HFF-Myc (cell line): Measurements from ENCODE around the gene CTCF.

ENCODE experiments used
- DNase-seq: peaks from one replicate; pipeline ENCODE4 v3.0.0-alpha.2; 2011; ENCODE audit warnings: low read depth; ENCODE audit errors: extremely low read depth
- H3K4me3 ChIP-seq: replicated peaks from 2 replicates; pipeline ENCODE4 v1.5.1; 2011; ENCODE audit warnings: low read depth, mild to moderate bottlenecking, control low read depth, low read length
- TF ChIP-seq, protein P1 (sequence below): IDR thresholded peaks from 2 replicates; pipeline ENCODE4 v1.5.1; 2012; ENCODE audit warnings: mild to moderate bottlenecking, low read depth, low read length, control low read depth; ENCODE audit errors: missing control alignments

Gene CTCF

DNA sequence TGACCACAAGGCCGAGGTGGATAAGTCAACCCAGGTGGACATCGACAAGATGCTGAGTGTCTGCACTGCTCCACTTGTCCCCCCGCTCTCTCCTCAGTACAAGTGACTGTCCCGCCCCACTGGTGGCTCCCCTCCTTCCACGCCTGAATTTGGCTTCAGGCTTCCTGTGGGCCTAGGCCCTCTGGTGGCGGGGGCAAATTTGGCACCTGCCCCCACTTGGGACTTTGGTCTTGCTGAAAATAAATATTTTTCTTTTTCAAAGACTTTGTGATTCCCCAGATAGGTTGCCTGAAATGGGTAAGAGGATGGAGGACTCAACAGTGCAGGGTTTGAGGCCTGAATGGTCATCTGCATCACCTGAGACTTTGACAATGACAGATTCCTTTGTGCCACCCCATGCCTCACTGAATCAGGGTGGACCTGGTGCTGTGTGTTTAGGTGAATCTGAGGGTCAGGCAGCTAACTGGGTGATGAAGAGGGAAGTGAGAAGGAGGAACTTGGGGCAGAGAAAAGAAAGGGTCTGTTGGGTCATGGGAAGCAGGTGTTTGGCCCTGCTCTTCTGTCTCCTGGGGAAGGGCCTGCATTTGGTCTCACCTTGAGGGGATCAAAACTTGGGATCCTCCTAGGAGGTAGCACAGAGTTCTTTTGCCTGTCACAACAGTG, 106.3 kb downstream of the CTCF start:
- TF ChIP-seq, protein P1, sequence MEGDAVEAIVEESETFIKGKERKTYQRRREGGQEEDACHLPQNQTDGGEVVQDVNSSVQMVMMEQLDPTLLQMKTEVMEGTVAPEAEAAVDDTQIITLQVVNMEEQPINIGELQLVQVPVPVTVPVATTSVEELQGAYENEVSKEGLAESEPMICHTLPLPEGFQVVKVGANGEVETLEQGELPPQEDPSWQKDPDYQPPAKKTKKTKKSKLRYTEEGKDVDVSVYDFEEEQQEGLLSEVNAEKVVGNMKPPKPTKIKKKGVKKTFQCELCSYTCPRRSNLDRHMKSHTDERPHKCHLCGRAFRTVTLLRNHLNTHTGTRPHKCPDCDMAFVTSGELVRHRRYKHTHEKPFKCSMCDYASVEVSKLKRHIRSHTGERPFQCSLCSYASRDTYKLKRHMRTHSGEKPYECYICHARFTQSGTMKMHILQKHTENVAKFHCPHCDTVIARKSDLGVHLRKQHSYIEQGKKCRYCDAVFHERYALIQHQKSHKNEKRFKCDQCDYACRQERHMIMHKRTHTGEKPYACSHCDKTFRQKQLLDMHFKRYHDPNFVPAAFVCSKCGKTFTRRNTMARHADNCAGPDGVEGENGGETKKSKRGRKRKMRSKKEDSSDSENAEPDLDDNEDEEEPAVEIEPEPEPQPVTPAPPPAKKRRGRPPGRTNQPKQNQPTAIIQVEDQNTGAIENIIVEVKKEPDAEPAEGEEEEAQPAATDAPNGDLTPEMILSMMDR: peak; percentile 27
- no peak overlapping the region for H3K4me3 ChIP-seq
- no peak for DNase-seq

DNA sequence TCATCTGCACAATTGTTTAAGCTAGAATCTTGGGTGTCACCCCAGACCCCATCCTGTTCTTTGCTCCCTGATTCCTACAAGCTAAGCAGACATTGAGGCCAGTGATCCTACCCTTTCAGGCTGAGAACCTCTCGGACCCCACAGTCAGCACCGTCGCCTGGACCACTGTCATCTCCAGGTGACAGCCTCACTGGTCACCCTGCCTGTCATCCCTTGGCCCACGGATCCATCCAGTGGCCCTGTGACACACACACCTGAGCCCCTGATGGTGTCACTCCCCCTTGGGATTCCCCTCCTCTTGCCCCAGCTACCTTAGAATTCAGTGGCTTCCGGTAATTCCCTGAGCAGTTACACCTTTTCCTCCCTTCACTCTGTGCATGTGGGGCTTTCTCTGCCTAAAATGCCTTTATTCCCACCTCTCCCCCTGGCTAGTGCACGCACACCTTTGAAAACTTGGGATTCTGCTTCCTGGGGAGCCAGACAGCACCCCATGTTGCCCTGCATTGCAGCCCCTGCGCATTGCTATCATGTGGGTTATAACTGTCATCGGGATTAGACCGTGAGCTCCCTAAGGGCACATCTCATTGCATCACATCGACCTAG, 107.3 kb downstream of the CTCF start:
- no peak overlapping the region for H3K4me3 ChIP-seq
- no peak for DNase-seq
- TF ChIP-seq, protein P1: no peak

DNA sequence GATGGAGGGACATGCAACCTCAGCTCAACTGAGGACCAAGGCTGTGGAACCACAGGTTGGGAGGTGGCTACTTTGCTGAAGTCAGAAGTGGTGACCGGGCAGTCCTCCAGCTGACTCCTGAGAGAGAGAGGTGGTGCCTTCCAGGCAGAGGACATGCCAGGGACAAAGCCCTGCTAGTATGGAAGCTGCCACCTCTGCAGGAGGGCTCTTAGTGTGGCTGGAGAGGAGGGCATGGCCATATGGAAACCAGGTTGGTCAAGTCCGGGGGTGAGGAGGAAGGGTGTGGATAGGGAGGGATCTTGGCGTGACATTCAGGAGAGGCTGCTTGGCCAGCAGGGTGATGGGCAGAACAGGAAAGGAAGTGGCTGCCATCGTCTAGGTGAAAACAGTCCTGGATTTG, 110.0 kb downstream of the CTCF start:
- TF ChIP-seq, protein P1: no peak
- H3K4me3 ChIP-seq: no peak overlapping the region
- DNase-seq: no peak

DNA sequence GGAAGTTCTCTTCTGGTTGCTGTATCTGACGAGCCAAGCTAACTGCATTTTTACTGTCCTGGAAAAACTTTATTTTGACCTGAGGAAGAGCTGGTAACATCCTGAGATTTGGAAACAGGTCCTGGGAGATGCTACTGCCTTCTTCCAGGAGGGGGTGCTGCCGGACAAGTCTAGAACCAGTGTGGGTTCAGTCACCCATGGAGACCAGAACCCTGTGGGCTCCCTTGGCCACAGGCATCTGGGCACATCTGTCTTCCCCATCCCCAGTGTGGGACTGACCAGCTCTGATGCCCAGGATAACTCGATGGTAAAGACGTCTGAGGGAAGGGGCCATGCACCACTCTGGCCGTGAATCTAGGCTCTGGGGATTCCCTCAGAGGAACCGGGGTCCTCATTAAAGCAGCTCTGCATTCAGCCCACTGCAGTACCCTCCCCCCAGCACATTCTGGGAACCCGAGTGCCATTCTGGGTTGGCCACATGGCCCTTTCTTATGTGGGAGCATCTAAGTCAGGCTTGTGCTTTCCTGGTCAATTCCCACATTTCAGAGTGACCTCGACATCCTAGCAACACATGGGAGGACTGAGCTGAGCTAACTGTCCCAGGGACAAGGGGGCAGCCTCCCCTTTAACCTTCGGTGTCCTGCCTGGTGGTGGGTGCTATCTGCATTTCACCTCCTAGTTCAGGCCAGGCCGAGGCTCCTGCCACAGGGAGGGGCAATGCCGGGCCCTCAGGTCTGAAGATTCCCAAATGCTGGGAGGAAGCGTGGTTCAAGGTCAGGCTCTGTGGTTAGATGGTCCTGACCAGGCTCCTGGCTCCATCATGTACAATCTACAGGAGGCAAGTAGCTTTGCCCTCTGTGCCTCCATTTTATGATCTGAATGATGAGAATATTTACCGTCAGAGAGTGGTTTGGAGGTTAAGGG, 110.7 kb downstream of the CTCF start:
- TF ChIP-seq, protein P1: peak; percentile 87
- no peak overlapping the region for H3K4me3 ChIP-seq
- DNase-seq: no peak

DNA sequence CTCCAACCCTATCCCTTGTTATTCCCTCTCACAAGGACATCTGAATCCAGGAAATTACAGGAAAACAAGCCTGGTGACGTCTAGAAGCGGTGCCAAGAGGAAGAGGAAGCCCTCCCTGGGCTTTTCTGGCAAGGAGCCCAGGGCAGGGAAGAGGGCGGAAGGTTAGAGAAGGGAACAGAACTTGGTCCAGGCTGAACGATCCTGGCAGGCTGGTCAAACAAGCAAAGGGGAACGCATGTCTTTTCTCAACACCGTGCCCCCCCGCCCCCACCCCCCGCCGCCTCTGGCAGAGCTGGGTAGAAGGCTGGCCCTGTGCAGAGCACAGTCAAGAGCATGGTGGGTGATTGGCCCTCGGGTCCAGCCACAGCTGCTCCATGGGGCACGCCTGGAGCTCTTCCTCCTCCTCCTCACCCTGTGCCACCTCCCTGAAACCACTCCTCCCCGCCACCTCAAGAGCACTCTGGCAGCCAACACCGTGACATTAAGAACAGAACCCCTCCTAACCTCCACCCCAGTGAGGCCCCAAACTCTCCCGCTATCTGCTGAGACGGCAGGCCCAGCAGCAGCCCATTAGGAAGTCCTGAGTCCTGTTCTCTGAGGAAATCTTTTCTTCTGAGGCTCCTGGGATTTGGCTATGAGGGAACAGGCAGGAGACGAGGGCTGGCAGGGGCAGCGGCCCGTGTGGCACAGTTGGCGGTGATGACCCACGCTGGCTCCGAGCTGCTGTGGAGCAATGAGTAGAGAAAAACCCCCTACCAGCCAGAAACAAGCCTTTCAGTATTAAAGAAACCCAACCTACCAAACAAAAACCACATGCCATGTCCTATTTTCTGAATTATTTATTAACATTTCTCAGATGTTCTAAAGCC, 111.6 kb downstream of the CTCF start:
- no peak for DNase-seq
- H3K4me3 ChIP-seq: no peak overlapping the region
- TF ChIP-seq, protein P1: no peak
